Activated CD4-positive, alpha-beta T cell treated with anti-CD3 and anti-CD28 coated beads for 4 hours (primary cell): ENCODE data around the gene ING4.
A peak's percentile ranks its signal among the peaks of the same experiment; 100 is the strongest.
"Not testable (repeated sequence)": the region's sequence is repeated elsewhere in the genome, so short reads cannot be mapped to it uniquely, and the experiment has no call there.

Source experiments
- DNase-seq, 2 donors: peaks; one replicate each; pipeline ENCODE4 v3.0.0-alpha.2; 2020

Gene ING4

GRCh38 chr12:6662906-6663742 lies at the start of gene ING4:
ING4 (minus strand) TSS chr12:6663119; CDS start chr12:6663101, 18 bp downstream.
- peak; percentile 95 to 96 for DNase-seq

GRCh38 chr12:6708960-6709394 lies 46.1 kb upstream of the ING4 start:
- no peak for DNase-seq

GRCh38 chr12:6708351-6708750 lies 45.4 kb upstream of the ING4 start:
- DNase-seq: not testable (repeated sequence)

- DNase-seq: no peak
Measured at GRCh38 chr12:6703631-6704030, 40.7 kb upstream of the ING4 start.

- no peak for DNase-seq
Measured at GRCh38 chr12:6701078-6701768, 38.3 kb upstream of the ING4 start.

- peak; percentile 42 to 43 for DNase-seq
Measured at GRCh38 chr12:6700646-6701051, 37.7 kb upstream of the ING4 start, which contains the start of gene PIANP. PIANP (minus strand) TSS chr12:6700815; CDS start chr12:6698061, 2,754 bp downstream.

GRCh38 chr12:6699989-6700645 lies 37.2 kb upstream of the ING4 start:
- peak in 1 of 2 donors; percentile 21 for DNase-seq

GRCh38 chr12:6699259-6699988 lies 36.5 kb upstream of the ING4 start:
- no peak for DNase-seq

- no peak for DNase-seq
Measured at GRCh38 chr12:6698352-6699046, 35.6 kb upstream of the ING4 start.

- no peak for DNase-seq
Measured at GRCh38 chr12:6697584-6698351, 34.8 kb upstream of the ING4 start.

GRCh38 chr12:6696690-6697583 lies 34.0 kb upstream of the ING4 start:
- DNase-seq: no peak

- no peak for DNase-seq
Measured at GRCh38 chr12:6695313-6696045, 32.6 kb upstream of the ING4 start.

- no peak for DNase-seq
Measured at GRCh38 chr12:6694701-6695100, 31.8 kb upstream of the ING4 start.

GRCh38 chr12:6693832-6694355 lies 31.0 kb upstream of the ING4 start:
- no peak for DNase-seq

- no peak for DNase-seq
Measured at GRCh38 chr12:6692888-6693287, 30.0 kb upstream of the ING4 start.

- DNase-seq: no peak
Measured at GRCh38 chr12:6691473-6691872, 28.6 kb upstream of the ING4 start.

GRCh38 chr12:6688999-6689882 lies 26.3 kb upstream of the ING4 start, which contains the start of gene ZNF384:
ZNF384 (minus strand) TSS chr12:6689375; CDS start chr12:6679520, 9,855 bp downstream.
- peak; percentile 92 to 96 for DNase-seq

GRCh38 chr12:6688543-6688998 lies 25.7 kb upstream of the ING4 start:
- no peak for DNase-seq
